ENCODE measurements around the gene CLDN9. TPM values are rescaled to one million over a fixed set of nuclear protein-coding genes. Genes with fewer than 3 reads are reported as not detected.
"Not testable (repeated sequence)": the region's sequence is repeated elsewhere in the genome, so short reads cannot be mapped to it uniquely, and the experiment has no call there.

The CLDN9 gene
- total RNA-seq, 1 experiment from 2014 or later: not detected

GRCh38 chr16:3030222-3031212 lies 17.8 kb downstream of the CLDN9 start:
- no peak for DNase-seq (ENCODE audit: low read depth)

- no peak for DNase-seq (ENCODE audit: low read depth)
Observed at GRCh38 chr16:3032624-3033023, 19.9 kb downstream of the CLDN9 start.

- DNase-seq (ENCODE audit: low read depth): no peak
Observed at GRCh38 chr16:3035289-3035971, 22.7 kb downstream of the CLDN9 start.

GRCh38 chr16:3035972-3036725 lies 23.4 kb downstream of the CLDN9 start:
- no peak for DNase-seq (ENCODE audit: low read depth)

GRCh38 chr16:3036726-3037315 lies 24.1 kb downstream of the CLDN9 start, which contains the start of gene BICDL2:
Gene BICDL2 (minus strand): TSS chr16:3036944. CDS start chr16:3035496, 1,448 bp downstream.
- DNase-seq (ENCODE audit: low read depth): no peak

GRCh38 chr16:3038256-3038655 lies 25.5 kb downstream of the CLDN9 start:
- DNase-seq (ENCODE audit: low read depth): no peak

- DNase-seq (ENCODE audit: low read depth): no peak
Observed at GRCh38 chr16:3038896-3039295, 26.2 kb downstream of the CLDN9 start.

GRCh38 chr16:3042376-3042775 lies 29.7 kb downstream of the CLDN9 start:
- no peak for DNase-seq (ENCODE audit: low read depth)

- DNase-seq (ENCODE audit: low read depth): no peak
Observed at GRCh38 chr16:3044708-3045107, 32.0 kb downstream of the CLDN9 start.

GRCh38 chr16:3045758-3046640 lies 33.3 kb downstream of the CLDN9 start, which contains the start of gene MMP25:
Gene MMP25 (plus strand): TSS chr16:3046561. CDS start chr16:3046918, 357 bp downstream.
- no peak for DNase-seq (ENCODE audit: low read depth)

GRCh38 chr16:3046641-3047386 lies 34.1 kb downstream of the CLDN9 start:
- no peak for DNase-seq (ENCODE audit: low read depth)

GRCh38 chr16:3047387-3047720 lies 34.6 kb downstream of the CLDN9 start:
- DNase-seq (ENCODE audit: low read depth): no peak

- no peak for DNase-seq (ENCODE audit: low read depth)
Observed at GRCh38 chr16:3049921-3050481, 37.3 kb downstream of the CLDN9 start.

GRCh38 chr16:3050487-3050886 lies 37.8 kb downstream of the CLDN9 start:
- no peak for DNase-seq (ENCODE audit: low read depth)

- DNase-seq (ENCODE audit: low read depth): no peak
Observed at GRCh38 chr16:3051009-3051408, 38.3 kb downstream of the CLDN9 start.

- no peak for DNase-seq (ENCODE audit: low read depth)
Observed at GRCh38 chr16:3051494-3051893, 38.8 kb downstream of the CLDN9 start.

- DNase-seq (ENCODE audit: low read depth): not testable (repeated sequence)
Observed at GRCh38 chr16:3052571-3053329, 40.0 kb downstream of the CLDN9 start.

GRCh38 chr16:3053330-3053710 lies 40.6 kb downstream of the CLDN9 start:
- not testable (repeated sequence) for DNase-seq (ENCODE audit: low read depth)
